Caco-2 (cell line): ENCODE data around the gene CTTNBP2NL. TPM values are rescaled to one million over a fixed set of nuclear protein-coding genes. Genes with fewer than 3 reads are reported as not detected.

Experiments used
- BruUV-seq: library from RNA; stranded (reverse); fragments of 400-500 nt; replicated peaks from 2 replicates; lab custom pipeline; 2021; lab: Mats Ljungman, UMichigan
- CTCF ChIA-PET: fragments of 300-600 bp; sonication (Branson Sonifier 250); formaldehyde crosslinking; loops from one replicate; lab custom pipeline; 2022; ENCODE audit warnings: antibody characterized with exemption; lab: Charles Lee
- POLR2A ChIA-PET: fragments of 300-600 bp; sonication (Branson Sonifier 250); formaldehyde crosslinking; loops from one replicate; lab custom pipeline; 2022; ENCODE audit warnings: antibody characterized with exemption; lab: Charles Lee
- DNase-seq, 2 experiments: peaks; one replicate each; pipeline versions ENCODE4 v3.0.0 to v3.0.0-alpha.2; 2020 to 2022
- H3K27me3 ChIP-seq: replicated peaks from 2 replicates; pipeline ENCODE4 v1.6.0; 2011; ENCODE audit warnings: low read length; ENCODE audit not compliant: control insufficient read depth, insufficient read depth
- H3K36me3 ChIP-seq: 2 replicates; pipeline ENCODE4 v1.5.1; 2011; ENCODE audit warnings: low read length; ENCODE audit not compliant: control insufficient read depth, insufficient read depth
- H3K4me1 ChIP-seq: fragments of 250-450 bp; sonication (Bioruptor Pico); 2 replicates; pipeline ENCODE4 v1.5.1; 2020; ENCODE audit warnings: mild to moderate bottlenecking
- H3K4me3 ChIP-seq: 2 replicates; pipeline ENCODE4 v1.5.1; 2011; ENCODE audit warnings: low read depth, mild to moderate bottlenecking, control low read depth, low read length
- H3K9me3 ChIP-seq: fragments of 250-450 bp; sonication (Bioruptor Pico); 2 replicates; pipeline ENCODE4 v1.5.1; 2020; ENCODE audit warnings: mild to moderate bottlenecking, moderate library complexity
- H3K27ac Mint-ChIP-seq: one replicate; pipeline ENCODE4 v1.8.0; 2022; ENCODE audit warnings: mixed read lengths; ENCODE audit not compliant: unreplicated experiment
- H3K27me3 Mint-ChIP-seq: one replicate; pipeline ENCODE4 v1.8.0; 2022; ENCODE audit warnings: mixed read lengths; ENCODE audit not compliant: insufficient read depth, unreplicated experiment
- H3K36me3 Mint-ChIP-seq: one replicate; pipeline ENCODE4 v1.8.0; 2022; ENCODE audit warnings: mild to moderate bottlenecking, mixed read lengths; ENCODE audit not compliant: insufficient read depth, unreplicated experiment
- H3K4me1 Mint-ChIP-seq: one replicate; pipeline ENCODE4 v1.8.0; 2022; ENCODE audit warnings: low read depth, mixed read lengths; ENCODE audit not compliant: unreplicated experiment
- H3K4me3 Mint-ChIP-seq: one replicate; pipeline ENCODE4 v1.8.0; 2022; ENCODE audit warnings: mild to moderate bottlenecking, moderate library complexity, mixed read lengths; ENCODE audit not compliant: unreplicated experiment
- H3K9me3 Mint-ChIP-seq: one replicate; pipeline ENCODE4 v1.8.0; 2022; ENCODE audit warnings: mixed read lengths; ENCODE audit not compliant: unreplicated experiment
- intact Hi-C: fragments of 100-400 bp; cut with micrococcal nuclease; formaldehyde crosslinking; loops from one replicate; pipeline ENCODE4 v1.10.0; 2022; ENCODE audit not compliant: unreplicated experiment
- total RNA-seq: library from RNA; stranded (reverse); gene quantifications from 2 replicates; pipeline ENCODE4 v1.2.3, GENCODE V29; 2022
- TF ChIP-seq, protein P1 (sequence below), 2 experiments: fragments of 200-600 bp in 1 of 2; IDR thresholded peaks; 1 replicate in 1 of 2; 2 replicates in 1 of 2; pipeline versions ENCODE4 v1.5.1 to v1.8.0; 2011 to 2022; ENCODE audit warnings: antibody characterized with exemption in 1 of 2, control low read depth in 1 of 2, inconsistent platforms in 1 of 2, low read depth in 1 of 2, low read length in 1 of 2, mild to moderate bottlenecking in 1 of 2, moderate library complexity in 1 of 2; ENCODE audit not compliant: insufficient read depth in 1 of 2, severe bottlenecking in 1 of 2, unreplicated experiment in 1 of 2

Gene CTTNBP2NL
- total RNA-seq, 1 experiment from 2014 or later: 11.3 TPM

DNA sequence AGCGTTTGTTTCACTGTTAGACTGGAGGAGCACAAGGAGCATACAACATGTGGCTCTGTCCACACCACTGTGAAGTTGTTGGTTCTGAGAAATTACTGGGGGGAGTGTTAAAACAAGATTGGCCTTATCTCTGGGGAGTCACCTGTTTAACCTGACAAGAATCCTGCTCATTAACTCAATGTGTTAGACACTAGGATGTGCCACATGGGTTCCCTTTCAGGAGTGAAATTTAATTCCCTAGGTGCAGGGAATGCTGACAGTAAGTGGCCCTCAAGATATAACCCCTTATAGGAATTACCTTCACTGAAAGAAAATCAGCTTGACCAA is 66.9 kb downstream of the CTTNBP2NL start:
- Mint-ChIP-seq H3K27me3 (no peaks in the 10 kb centered on the region), H3K36me3 (peaks cover 8% of the 10 kb centered on the region), H3K4me3 (no peak overlapping the region), H3K9me3 (no peaks in the 10 kb centered on the region), H3K27ac (no peak overlapping the region), H3K4me1 (peaks cover 8% of the 10 kb centered on the region)
- Histone ChIP-seq H3K4me3 (no peak overlapping the region), H3K9me3 (no peaks in the 10 kb centered on the region), H3K4me1 (peaks cover 5% of the 10 kb centered on the region; the same call in 1 of the 2 replicates), H3K27me3 (no peaks in the 10 kb centered on the region), H3K36me3 (no peaks in the 10 kb centered on the region)
- DNase-seq: no peak
- POLR2A ChIA-PET: no interaction called here
- CTCF ChIA-PET: interaction anchor here (0.7 kb wide), 1 partner anchor 165 kb away, joined by 3 read pairs; no protein-coding TSS in a partner anchor
- TF ChIP-seq, protein P1, sequence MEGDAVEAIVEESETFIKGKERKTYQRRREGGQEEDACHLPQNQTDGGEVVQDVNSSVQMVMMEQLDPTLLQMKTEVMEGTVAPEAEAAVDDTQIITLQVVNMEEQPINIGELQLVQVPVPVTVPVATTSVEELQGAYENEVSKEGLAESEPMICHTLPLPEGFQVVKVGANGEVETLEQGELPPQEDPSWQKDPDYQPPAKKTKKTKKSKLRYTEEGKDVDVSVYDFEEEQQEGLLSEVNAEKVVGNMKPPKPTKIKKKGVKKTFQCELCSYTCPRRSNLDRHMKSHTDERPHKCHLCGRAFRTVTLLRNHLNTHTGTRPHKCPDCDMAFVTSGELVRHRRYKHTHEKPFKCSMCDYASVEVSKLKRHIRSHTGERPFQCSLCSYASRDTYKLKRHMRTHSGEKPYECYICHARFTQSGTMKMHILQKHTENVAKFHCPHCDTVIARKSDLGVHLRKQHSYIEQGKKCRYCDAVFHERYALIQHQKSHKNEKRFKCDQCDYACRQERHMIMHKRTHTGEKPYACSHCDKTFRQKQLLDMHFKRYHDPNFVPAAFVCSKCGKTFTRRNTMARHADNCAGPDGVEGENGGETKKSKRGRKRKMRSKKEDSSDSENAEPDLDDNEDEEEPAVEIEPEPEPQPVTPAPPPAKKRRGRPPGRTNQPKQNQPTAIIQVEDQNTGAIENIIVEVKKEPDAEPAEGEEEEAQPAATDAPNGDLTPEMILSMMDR (IDR thresholded peaks at IDR 0.05; ENCODE audit: insufficient read depth in 1 of 2, low read depth in 1 of 2, low read length in 1 of 2, severe bottlenecking in 1 of 2, unreplicated experiment in 1 of 2): no peak
- intact Hi-C loops: no loop called here
- no TSS peak for BruUV-seq

DNA sequence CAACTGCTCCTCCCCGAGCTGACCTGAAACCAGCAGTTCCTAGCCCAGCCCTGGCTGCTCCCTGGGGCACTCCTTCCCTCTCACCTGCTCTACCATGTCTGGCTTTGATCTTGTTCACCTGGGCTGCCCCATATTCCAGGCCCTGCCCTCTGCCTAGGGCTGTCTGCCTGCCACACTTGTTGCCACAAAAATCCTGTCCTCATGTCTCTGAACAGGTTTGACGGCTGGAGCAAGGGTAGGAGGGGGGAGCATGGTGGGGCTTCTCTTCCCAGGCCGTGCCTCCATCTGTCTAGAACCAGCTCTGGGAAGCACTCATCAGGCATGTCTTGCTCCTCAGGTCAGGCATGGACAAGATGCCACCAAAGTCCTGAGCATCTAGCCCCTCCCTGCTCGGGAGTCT is 68.5 kb downstream of the CTTNBP2NL start:
- Histone ChIP-seq H3K9me3 (no peaks in the 10 kb centered on the region), H3K36me3 (no peaks in the 10 kb centered on the region), H3K4me1 (peaks cover 5% of the 10 kb centered on the region; the same call in 1 of the 2 replicates), H3K4me3 (no peak overlapping the region), H3K27me3 (no peaks in the 10 kb centered on the region)
- H3K9me3 Mint-ChIP-seq: no peaks in the 10 kb centered on the region
- no peaks in the 10 kb centered on the region for H3K27me3 Mint-ChIP-seq
- no TSS peak for BruUV-seq
- CTCF ChIA-PET: interaction anchor here (1.0 to 1.4 kb wide), 2 partner anchors 73 kb away, joined by 3 to 6 read pairs; no protein-coding TSS in a partner anchor
- peaks cover 8% of the 10 kb centered on the region for H3K4me1 Mint-ChIP-seq
- POLR2A ChIA-PET: no interaction called here
- H3K27ac Mint-ChIP-seq: no peak overlapping the region
- peaks cover 8% of the 10 kb centered on the region for H3K36me3 Mint-ChIP-seq
- peak; percentile 34 to 70 for DNase-seq
- intact Hi-C loops: no loop called here
- TF ChIP-seq, protein P1 (IDR thresholded peaks at IDR 0.05; ENCODE audit: insufficient read depth in 1 of 2, low read depth in 1 of 2, low read length in 1 of 2, severe bottlenecking in 1 of 2, unreplicated experiment in 1 of 2): no peak
- no peak overlapping the region for H3K4me3 Mint-ChIP-seq

DNA sequence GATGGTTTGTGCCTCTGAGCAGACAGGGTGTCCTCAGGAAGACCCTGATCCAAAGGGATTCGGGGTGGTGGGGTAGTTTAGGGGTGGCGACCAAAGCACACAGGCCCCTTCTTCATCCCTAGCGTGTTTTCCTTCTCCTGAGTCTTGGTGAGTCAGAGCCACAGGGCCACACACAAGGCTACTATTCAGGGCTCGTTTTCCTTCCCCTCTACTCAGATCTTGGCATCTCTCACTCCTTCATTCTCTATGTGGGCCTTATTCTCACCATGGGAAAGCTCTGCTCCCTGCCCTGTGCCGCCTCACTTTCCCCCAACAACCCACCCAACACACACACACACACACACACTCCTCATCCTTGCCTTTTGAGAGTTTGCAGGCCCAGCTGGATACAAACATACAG is 69.1 kb downstream of the CTTNBP2NL start:
- TF ChIP-seq, protein P1 (IDR thresholded peaks at IDR 0.05; ENCODE audit: insufficient read depth in 1 of 2, low read depth in 1 of 2, low read length in 1 of 2, severe bottlenecking in 1 of 2, unreplicated experiment in 1 of 2): no peak
- no peak for DNase-seq
- Histone ChIP-seq H3K9me3 (no peaks in the 10 kb centered on the region), H3K36me3 (no peaks in the 10 kb centered on the region), H3K27me3 (no peaks in the 10 kb centered on the region), H3K4me1 (peaks cover 5% of the 10 kb centered on the region; the same call in 1 of the 2 replicates), H3K4me3 (no peak overlapping the region)
- intact Hi-C loops: no loop called here
- Mint-ChIP-seq H3K36me3 (peaks cover 8% of the 10 kb centered on the region), H3K4me1 (peaks cover 8% of the 10 kb centered on the region), H3K27me3 (no peaks in the 10 kb centered on the region), H3K27ac (no peak overlapping the region), H3K4me3 (no peak overlapping the region), H3K9me3 (no peaks in the 10 kb centered on the region)
- BruUV-seq: no TSS peak
- POLR2A ChIA-PET: no interaction called here
- CTCF ChIA-PET: interaction anchor here (1.4 to 1.5 kb wide), 2 partner anchors 71 to 74 kb away, joined by 6 to 7 read pairs; no protein-coding TSS in a partner anchor
